ENCODE results near the gene MYO5B. TPM values are rescaled to one million over a fixed set of nuclear protein-coding genes. Genes with fewer than 3 reads are reported as not detected.

The MYO5B gene
- total RNA-seq, 2 experiments from 2014 or later = 0.18 to 0.23 TPM

Small RNAs within 50 kb of the gene (microRNA-seq; reads per million reads assigned to microRNA genes)
- gene MIR4320 (ENCODE audit: borderline replicate concordance) = not detected

Other genes starting within 250 kb of the MYO5B start
- gene CFAP53, start 71.3 kb upstream of the MYO5B start, total RNA-seq = under 1 TPM; 0.37 to 0.44 TPM
- 10 to 100 TPM; 62.2 to 70.5 TPM for gene MBD1, start 86.4 kb upstream of the MYO5B start, total RNA-seq
- 10 to 100 TPM; 68.6 to 80.0 TPM for gene CXXC1, start 92.5 kb upstream of the MYO5B start, total RNA-seq
- gene SKA1, start 179.9 kb upstream of the MYO5B start, total RNA-seq = 10 to 100 TPM; 38.6 to 48.3 TPM

All from activated CD4-positive, alpha-beta T cell treated with anti-CD3 and anti-CD28 coated beads for 36 hours (primary cell).